Ishikawa (cell line): ENCODE measurements around the gene TTLL3.

Experiments used
- CEBPB ChIP-seq: IDR thresholded peaks from 2 replicates; pipeline ENCODE4 v1.6.1; 2012
- CREB1 ChIP-seq: IDR thresholded peaks from 2 replicates; pipeline ENCODE4 v1.6.1; 2012; ENCODE audit warnings: low read depth
- EGR1 ChIP-seq: IDR thresholded peaks from 2 replicates; pipeline ENCODE4 v1.6.1; 2012
- EP300 ChIP-seq: IDR thresholded peaks from 2 replicates; pipeline ENCODE4 v1.6.1; 2012; ENCODE audit warnings: borderline replicate concordance
- FOXM1 ChIP-seq: IDR thresholded peaks from 2 replicates; pipeline ENCODE4 v1.6.1; 2012; ENCODE audit warnings: low read depth, borderline replicate concordance
- MAX ChIP-seq: IDR thresholded peaks from 2 replicates; pipeline ENCODE4 v1.6.1; 2012
- NFIC ChIP-seq: IDR thresholded peaks from 2 replicates; pipeline ENCODE4 v1.6.1; 2012
- RAD21 ChIP-seq: IDR thresholded peaks from 2 replicates; pipeline ENCODE4 v1.6.1; 2012; ENCODE audit warnings: low read depth
- REST ChIP-seq: IDR thresholded peaks from 2 replicates; pipeline ENCODE4 v1.6.1; 2012; ENCODE audit warnings: low read depth, mild to moderate bottlenecking
- TAF1 ChIP-seq: IDR thresholded peaks from 2 replicates; pipeline ENCODE4 v1.6.1; 2012; ENCODE audit warnings: low read depth, mild to moderate bottlenecking
- TCF12 ChIP-seq: IDR thresholded peaks from 2 replicates; pipeline ENCODE4 v1.6.1; 2012; ENCODE audit warnings: low read depth
- TEAD4 ChIP-seq: IDR thresholded peaks from 2 replicates; pipeline ENCODE4 v1.6.1; 2012
- YY1 ChIP-seq: IDR thresholded peaks from 2 replicates; pipeline ENCODE4 v1.6.1; 2012; ENCODE audit warnings: low read depth
- ZBTB7A ChIP-seq: IDR thresholded peaks from 2 replicates; pipeline ENCODE4 v1.6.1; 2012; ENCODE audit warnings: low read depth
- TF ChIP-seq, protein P1 (sequence below): IDR thresholded peaks from 2 replicates; pipeline ENCODE4 v1.6.1; 2012

TTLL3 gene

GRCh38 chr3:9875448-9875847 lies 65.4 kb downstream of the TTLL3 start:
- TF ChIP-seq RAD21 = no peak

- TF ChIP-seq REST (no peak), EP300 (no peak), TCF12 (no peak), CEBPB (no peak), TAF1 (no peak), TEAD4 (no peak), NFIC (no peak), MAX (no peak), FOXM1 (no peak), RAD21 (no peak), YY1 (no peak), ZBTB7A (no peak), EGR1 (no peak), CREB1 (no peak)
- TF ChIP-seq, protein P1, sequence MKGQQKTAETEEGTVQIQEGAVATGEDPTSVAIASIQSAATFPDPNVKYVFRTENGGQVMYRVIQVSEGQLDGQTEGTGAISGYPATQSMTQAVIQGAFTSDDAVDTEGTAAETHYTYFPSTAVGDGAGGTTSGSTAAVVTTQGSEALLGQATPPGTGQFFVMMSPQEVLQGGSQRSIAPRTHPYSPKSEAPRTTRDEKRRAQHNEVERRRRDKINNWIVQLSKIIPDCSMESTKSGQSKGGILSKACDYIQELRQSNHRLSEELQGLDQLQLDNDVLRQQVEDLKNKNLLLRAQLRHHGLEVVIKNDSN = no peak
Observed at GRCh38 chr3:9876991-9877390, 66.9 kb downstream of the TTLL3 start.

- TF ChIP-seq CREB1 (no peak), FOXM1 (no peak)
Observed at GRCh38 chr3:9878700-9879099, 68.6 kb downstream of the TTLL3 start.

DNA sequence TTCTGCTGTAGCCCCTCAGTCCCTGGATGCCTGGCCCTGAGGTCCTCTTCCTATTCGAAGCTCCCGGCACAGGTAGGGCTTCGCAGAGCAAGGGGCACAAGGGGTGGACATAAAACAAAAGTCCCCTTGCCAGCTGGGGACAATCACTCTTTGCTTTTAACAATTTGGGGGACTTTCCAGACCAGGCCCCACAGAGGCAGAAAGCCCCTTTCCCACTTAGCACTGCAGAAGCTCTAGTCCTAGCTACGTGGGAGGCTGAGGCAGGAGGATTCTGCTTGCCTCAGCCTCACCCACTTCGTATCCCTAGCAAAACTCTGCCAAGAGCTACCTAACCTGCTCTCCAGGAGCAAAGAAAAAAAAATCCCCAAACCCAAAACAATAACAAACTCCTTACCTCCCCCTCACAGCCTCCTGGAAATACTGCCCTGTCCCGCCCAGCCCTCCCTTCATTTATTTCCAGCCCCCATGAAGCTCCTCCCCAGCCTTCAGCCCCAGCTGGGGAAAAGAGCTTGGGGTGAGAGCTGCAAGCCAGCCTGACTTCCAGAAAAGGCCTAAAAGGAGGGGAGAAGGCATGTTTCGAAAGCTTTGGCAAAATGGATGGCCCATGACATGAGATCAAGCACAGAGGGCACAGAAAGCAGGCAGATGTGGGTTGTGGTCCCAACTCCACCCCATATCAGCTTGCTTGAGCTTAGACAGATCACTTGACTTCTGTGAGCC lies 69.9 kb downstream of the TTLL3 start, which contains the start of gene CIDEC:
CIDEC (minus strand) TSS at position 424 of the 720 bp plus-strand sequence. CDS start 1,767 bp downstream, outside the sequence.
- TF ChIP-seq RAD21 (no peak), NFIC (no peak), CEBPB (no peak)
- TF ChIP-seq, protein P1 = no peak

DNA sequence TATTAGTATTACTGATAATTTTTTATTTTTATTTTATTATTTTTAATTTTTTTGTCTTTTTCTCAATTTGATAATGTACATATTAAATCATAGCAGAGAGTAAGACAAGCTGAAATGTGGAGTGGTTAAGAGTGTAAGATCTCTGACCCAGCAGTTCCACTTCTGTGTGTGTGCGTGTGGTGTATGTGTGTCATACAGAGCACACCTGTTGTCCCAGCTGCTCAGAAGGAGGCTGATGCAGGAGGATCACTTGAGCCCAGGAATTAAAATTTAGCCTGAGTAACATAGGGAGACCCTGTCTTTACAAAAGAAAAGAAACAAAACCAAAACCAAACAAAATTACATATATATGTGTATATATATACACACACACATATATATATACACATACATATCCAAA lies 71.4 kb downstream of the TTLL3 start:
- TF ChIP-seq NFIC = no peak
- TF ChIP-seq CREB1 = no peak
- no peak for TF ChIP-seq FOXM1
- TF ChIP-seq, protein P1 = no peak
- TF ChIP-seq REST = no peak
- TF ChIP-seq TEAD4 = no peak
- no peak for TF ChIP-seq ZBTB7A
- TF ChIP-seq EGR1 = no peak
- no peak for TF ChIP-seq YY1
- no peak for TF ChIP-seq CEBPB
- no peak for TF ChIP-seq MAX
- TF ChIP-seq EP300 = no peak
- TF ChIP-seq RAD21 = no peak

DNA sequence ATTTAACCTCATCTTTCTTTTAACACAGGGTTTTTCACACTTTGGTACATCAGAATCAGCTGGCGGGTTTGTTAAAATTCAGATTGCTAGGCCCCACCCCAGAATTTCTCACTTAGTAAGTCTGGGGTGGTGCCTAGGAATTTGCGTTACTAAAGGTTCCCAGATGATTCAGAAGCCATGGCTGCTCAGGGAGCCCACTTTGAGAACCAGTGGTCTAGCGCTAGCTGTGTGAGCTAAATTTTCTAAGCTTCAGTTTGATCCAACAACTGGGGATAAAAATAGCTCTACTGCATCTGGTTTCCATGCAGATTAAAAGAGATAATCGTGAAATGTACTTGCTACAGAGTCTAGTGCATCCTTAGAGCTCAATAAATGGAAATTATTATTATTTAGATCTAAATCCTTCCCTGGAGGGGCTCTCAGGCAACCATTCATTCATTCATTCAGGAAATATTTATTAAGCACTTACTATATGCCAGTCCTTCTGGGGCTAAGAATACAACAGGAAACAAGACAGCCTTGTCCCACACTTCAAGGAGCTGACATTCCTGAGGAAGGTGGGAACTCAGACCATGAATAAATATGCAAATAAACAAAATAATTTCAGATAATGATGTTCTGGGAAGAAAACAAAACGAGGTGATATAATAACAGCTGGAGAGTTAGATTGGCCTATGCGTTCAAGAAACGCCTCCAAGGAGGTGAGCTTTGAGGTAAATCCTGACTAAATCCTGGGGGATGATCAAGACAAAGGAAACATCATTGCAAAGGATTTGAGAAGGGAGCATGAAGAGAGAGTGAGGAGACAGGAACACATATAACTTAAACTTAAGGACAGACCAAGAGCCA lies 73.9 kb downstream of the TTLL3 start:
- TF ChIP-seq FOXM1 (no peak), CREB1 (no peak), TAF1 (no peak), TCF12 (no peak), NFIC (no peak), MAX (no peak), REST (no peak), EP300 (no peak), TEAD4 (no peak), ZBTB7A (no peak), YY1 (no peak), CEBPB (no peak), EGR1 (no peak), RAD21 (no peak)
- TF ChIP-seq, protein P1 = no peak
